Activated naive CD8-positive, alpha-beta T cell treated with anti-CD3 and anti-CD28 coated beads, Interleukin-2, amount 50 U/mL, for 16 hours (primary cell): ENCODE measurements around the gene GAB3.

ENCODE experiments used
- DNase-seq: peaks from one replicate; pipeline ENCODE4 v3.0.0-alpha.2; 2020; ENCODE audit warnings: low read depth, low spot score

The GAB3 gene

GRCh38 chrX:154751669-154752271 lies 893 bp upstream of the GAB3 start:
- DNase-seq, result no peak

GRCh38 chrX:154751203-154751668 lies 359 bp upstream of the GAB3 start:
- DNase-seq, result no peak

- DNase-seq, result no peak
Observed at GRCh38 chrX:154749856-154750255, 1.0 kb downstream of the GAB3 start.

GRCh38 chrX:154748712-154749339 lies 2.1 kb downstream of the GAB3 start:
- no peak for DNase-seq

GRCh38 chrX:154742613-154743012 lies 8.3 kb downstream of the GAB3 start:
- no peak for DNase-seq

- no peak for DNase-seq
Observed at GRCh38 chrX:154739952-154740465, 10.9 kb downstream of the GAB3 start.

GRCh38 chrX:154738011-154738738 lies 12.7 kb downstream of the GAB3 start:
- no peak for DNase-seq

GRCh38 chrX:154737136-154737535 lies 13.7 kb downstream of the GAB3 start:
- DNase-seq, result no peak

GRCh38 chrX:154735695-154736393 lies 15.0 kb downstream of the GAB3 start:
- no peak for DNase-seq

- no peak for DNase-seq
Observed at GRCh38 chrX:154734061-154734781, 16.7 kb downstream of the GAB3 start.

- no peak for DNase-seq
Observed at GRCh38 chrX:154733066-154733425, 17.8 kb downstream of the GAB3 start.

- no peak for DNase-seq
Observed at GRCh38 chrX:154732421-154733065, 18.3 kb downstream of the GAB3 start.

- no peak for DNase-seq
Observed at GRCh38 chrX:154731881-154732280, 19.0 kb downstream of the GAB3 start.

GRCh38 chrX:154731184-154731583 lies 19.7 kb downstream of the GAB3 start:
- DNase-seq, result no peak

- DNase-seq, result no peak
Observed at GRCh38 chrX:154730253-154730891, 20.5 kb downstream of the GAB3 start.

- no peak for DNase-seq
Observed at GRCh38 chrX:154729439-154729838, 21.4 kb downstream of the GAB3 start.

- no peak for DNase-seq
Observed at GRCh38 chrX:154728431-154729190, 22.3 kb downstream of the GAB3 start.

GRCh38 chrX:154727871-154728270 lies 23.0 kb downstream of the GAB3 start:
- DNase-seq, result no peak

- no peak for DNase-seq
Observed at GRCh38 chrX:154727418-154727817, 23.5 kb downstream of the GAB3 start.
